PC-9 (cell line): Measurements from ENCODE around the gene APOE. TPM values are rescaled to one million over a fixed set of nuclear protein-coding genes. Genes with fewer than 3 reads are reported as not detected.

Experiments used
- BruUV-seq: library from RNA; stranded (reverse); fragments of 400-500 nt; replicated peaks from 2 replicates; lab custom pipeline; 2021; lab: Mats Ljungman, UMichigan
- CTCF ChIA-PET: fragments of 300-600 bp; sonication (Branson Sonifier 250); formaldehyde crosslinking; loops from one replicate; lab custom pipeline; 2022; ENCODE audit warnings: antibody characterized with exemption; lab: Charles Lee
- POLR2A ChIA-PET: fragments of 300-600 bp; sonication (Branson Sonifier 250); formaldehyde crosslinking; loops from one replicate; lab custom pipeline; 2022; ENCODE audit warnings: antibody characterized with exemption; ENCODE audit not compliant: unreplicated experiment; lab: Charles Lee
- DNase-seq, 2 experiments: peaks; one replicate each; pipeline versions ENCODE4 v3.0.0 to v3.0.0-alpha.2; 2015 to 2022; ENCODE audit warnings: mixed read lengths in 1 of 2
- H2AFZ ChIP-seq: fragments of 200-600 bp; sonication (generic); 2 replicates; pipeline ENCODE4 v1.8.1; 2017; ENCODE audit warnings: antibody characterized with exemption
- H3F3A ChIP-seq: fragments of 200-600 bp; sonication (generic); 2 replicates; pipeline ENCODE4 v1.8.1; 2017; ENCODE audit warnings: antibody characterized with exemption, mild to moderate bottlenecking, low read depth; ENCODE audit not compliant: insufficient read depth
- H3K27ac ChIP-seq: fragments of 200-600 bp; sonication (generic); 2 replicates; pipeline ENCODE4 v1.6.1; 2016; ENCODE audit warnings: mixed run types
- H3K27me3 ChIP-seq: fragments of 200-600 bp; sonication (generic); 2 replicates; pipeline ENCODE4 v1.6.1; 2016; ENCODE audit warnings: low read depth, mixed run types; ENCODE audit not compliant: insufficient read depth
- H3K36me3 ChIP-seq: fragments of 200-600 bp; sonication (generic); 2 replicates; pipeline ENCODE4 v1.6.1; 2016; ENCODE audit warnings: low read depth, mixed run types
- H3K4me1 ChIP-seq: fragments of 200-600 bp; sonication (generic); replicated peaks from 2 replicates; pipeline ENCODE4 v1.6.1; 2016; ENCODE audit warnings: mixed run types; ENCODE audit not compliant: insufficient read depth
- H3K4me2 ChIP-seq: fragments of 200-600 bp; sonication (generic); 2 replicates; pipeline ENCODE4 v1.6.1; 2017; ENCODE audit warnings: mixed run types
- H3K4me3 ChIP-seq: fragments of 200-600 bp; sonication (generic); 2 replicates; pipeline ENCODE4 v1.6.1; 2016; ENCODE audit warnings: mixed run types
- H3K79me2 ChIP-seq: fragments of 200-600 bp; sonication (generic); 2 replicates; pipeline ENCODE4 v1.6.1; 2017; ENCODE audit warnings: low read depth, mixed run types
- H3K9me2 ChIP-seq: fragments of 200-600 bp; sonication (generic); 2 replicates; pipeline ENCODE4 v1.8.1; 2017; ENCODE audit warnings: mild to moderate bottlenecking; ENCODE audit not compliant: insufficient read depth
- H3K9me3 ChIP-seq: fragments of 200-600 bp; sonication (generic); 2 replicates; pipeline ENCODE4 v1.8.1; 2016; ENCODE audit warnings: low read depth; ENCODE audit not compliant: insufficient read depth
- H4K20me1 ChIP-seq: fragments of 200-600 bp; sonication (generic); 2 replicates; pipeline ENCODE4 v1.8.1; 2017; ENCODE audit not compliant: insufficient read depth
- CTCF ChIP-seq: fragments of 200-600 bp; sonication (generic); conservative IDR thresholded peaks from 2 replicates; pipeline ENCODE4 v1.6.1; 2017; ENCODE audit warnings: mixed run types, antibody characterized with exemption, mild to moderate bottlenecking, moderate library complexity
- EZH2 ChIP-seq: fragments of 200-600 bp; sonication (generic); IDR thresholded peaks from 2 replicates; pipeline ENCODE4 v1.8.0; 2017; ENCODE audit warnings: antibody characterized with exemption, low read depth
- intact Hi-C: fragments of 100-400 bp; cut with micrococcal nuclease; formaldehyde crosslinking; loops from one replicate; pipeline ENCODE4 v1.10.0; 2022; ENCODE audit not compliant: unreplicated experiment
- total RNA-seq: library from RNA; stranded (reverse); gene quantifications from 2 replicates; pipeline ENCODE4 v1.2.3, GENCODE V29; 2021

The APOE gene
- total RNA-seq, 1 experiment from 2014 or later: 11.5 TPM

GRCh38 chr19:44947041-44947581, 41.5 kb downstream of the APOE start:
- H3K27ac ChIP-seq: no peak overlapping the region
- no peaks in the 10 kb centered on the region for H3K4me1 ChIP-seq
- no peaks in the 10 kb centered on the region for H3K9me3 ChIP-seq
- H3K36me3 ChIP-seq: no peaks in the 10 kb centered on the region
- no TSS peak for BruUV-seq
- no peak for DNase-seq
- no peaks in the 10 kb centered on the region for H3K9me2 ChIP-seq
- 0 out of 2 replicates have a peak, but pooled peaks cover 3% of the 10 kb centered on the region for H4K20me1 ChIP-seq
- peaks cover 12% of the 10 kb centered on the region; the same call in 1 of the 2 replicates for H3F3A ChIP-seq
- no peak overlapping the region for H2AFZ ChIP-seq
- H3K79me2 ChIP-seq: no peaks in the 10 kb centered on the region
- no peaks in the 10 kb centered on the region for H3K27me3 ChIP-seq
- H3K4me3 ChIP-seq: no peak overlapping the region
- no peak for TF ChIP-seq EZH2
- TF ChIP-seq CTCF: no peak
- ChIA-PET POLR2A (no interaction called here), CTCF (no interaction called here)
- intact Hi-C loops: no loop called here
- H3K4me2 ChIP-seq: no peak overlapping the region

- H3K27me3 ChIP-seq: no peaks in the 10 kb centered on the region
- no peak overlapping the region for H2AFZ ChIP-seq
- no peak overlapping the region for H3K4me3 ChIP-seq
- peaks cover 14% of the 10 kb centered on the region; the same call in 1 of the 2 replicates for H3F3A ChIP-seq
- H3K4me2 ChIP-seq: no peak overlapping the region
- CTCF ChIA-PET: no interaction called here
- TF ChIP-seq CTCF (no peak), EZH2 (no peak)
- no TSS peak for BruUV-seq
- POLR2A ChIA-PET: no interaction called here
- no peaks in the 10 kb centered on the region for H3K4me1 ChIP-seq
- no peaks in the 10 kb centered on the region for H3K9me2 ChIP-seq
- H3K27ac ChIP-seq: no peak overlapping the region
- intact Hi-C loops: no loop called here
- no peaks in the 10 kb centered on the region for H3K36me3 ChIP-seq
- H4K20me1 ChIP-seq: 0 out of 2 replicates have a peak, but pooled peaks cover 3% of the 10 kb centered on the region
- H3K9me3 ChIP-seq: no peaks in the 10 kb centered on the region
- no peak for DNase-seq
- H3K79me2 ChIP-seq: no peaks in the 10 kb centered on the region
Observed at GRCh38 chr19:44948237-44948636, 42.6 kb downstream of the APOE start.

GRCh38 chr19:44948763-44949374, 43.3 kb downstream of the APOE start:
- H3K27me3 ChIP-seq: no peaks in the 10 kb centered on the region
- peaks cover 14% of the 10 kb centered on the region; the same call in 1 of the 2 replicates for H3F3A ChIP-seq
- TF ChIP-seq EZH2 (no peak), CTCF (no peak)
- intact Hi-C loops: no loop called here
- H3K4me1 ChIP-seq: 0 out of 2 replicates have a peak, but pooled peaks cover 5% of the 10 kb centered on the region
- no peaks in the 10 kb centered on the region for H3K36me3 ChIP-seq
- H3K9me2 ChIP-seq: no peaks in the 10 kb centered on the region
- no peak overlapping the region for H3K27ac ChIP-seq
- H2AFZ ChIP-seq: no peak overlapping the region
- BruUV-seq: no TSS peak
- H3K9me3 ChIP-seq: no peaks in the 10 kb centered on the region
- peaks cover 6% of the 10 kb centered on the region for H3K79me2 ChIP-seq
- 0 out of 2 replicates have a peak, but pooled peaks cover 3% of the 10 kb centered on the region for H4K20me1 ChIP-seq
- ChIA-PET POLR2A (no interaction called here), CTCF (no interaction called here)
- no peak overlapping the region for H3K4me3 ChIP-seq
- H3K4me2 ChIP-seq: no peak overlapping the region
- no peak for DNase-seq
